ENCODE results near the gene SYCP2L.

SYCP2L gene

DNA sequence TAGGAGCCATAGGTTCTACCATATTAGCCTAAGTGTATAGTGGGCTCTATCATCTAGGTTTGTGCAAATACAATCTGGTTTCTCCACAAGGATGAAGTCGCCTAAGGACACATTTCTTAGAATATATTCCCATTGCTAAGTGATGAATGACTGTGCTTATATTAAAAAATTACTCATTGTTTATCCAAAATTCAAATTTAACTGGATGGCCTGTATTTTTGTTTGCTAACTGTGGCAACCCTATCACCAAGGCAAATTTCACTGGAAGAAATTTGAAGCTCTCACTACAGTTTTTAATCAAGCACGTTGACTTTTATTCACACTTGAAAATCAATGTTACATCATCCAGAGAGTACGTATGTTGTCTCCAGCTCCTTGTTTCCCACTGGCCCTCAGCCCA is 18.9 kb upstream of the SYCP2L start:
- no peak for TF ChIP-seq TAF1 (IDR thresholded peaks at IDR 0.05; ENCODE audit: borderline replicate concordance, insufficient read depth, low read length)

DNA sequence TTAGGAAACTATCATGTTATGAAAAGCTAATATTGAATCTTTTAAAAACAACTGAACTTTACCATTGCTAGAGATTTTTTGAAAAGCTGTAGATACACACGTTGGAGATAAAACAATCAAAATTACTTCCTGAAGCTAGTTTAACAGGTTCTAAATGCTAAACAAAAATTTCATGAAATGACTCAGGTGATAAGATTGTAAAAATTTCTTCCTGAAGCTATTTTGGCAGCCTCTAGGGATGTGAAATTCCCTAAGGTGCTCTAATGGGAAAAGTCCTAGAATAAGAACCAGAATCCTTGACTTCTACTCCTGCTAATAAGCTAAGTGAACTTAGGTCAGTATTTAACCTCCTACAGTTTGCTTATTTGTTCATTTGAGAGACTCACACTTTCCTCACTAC is 13.5 kb upstream of the SYCP2L start:
- TF ChIP-seq, protein P1, sequence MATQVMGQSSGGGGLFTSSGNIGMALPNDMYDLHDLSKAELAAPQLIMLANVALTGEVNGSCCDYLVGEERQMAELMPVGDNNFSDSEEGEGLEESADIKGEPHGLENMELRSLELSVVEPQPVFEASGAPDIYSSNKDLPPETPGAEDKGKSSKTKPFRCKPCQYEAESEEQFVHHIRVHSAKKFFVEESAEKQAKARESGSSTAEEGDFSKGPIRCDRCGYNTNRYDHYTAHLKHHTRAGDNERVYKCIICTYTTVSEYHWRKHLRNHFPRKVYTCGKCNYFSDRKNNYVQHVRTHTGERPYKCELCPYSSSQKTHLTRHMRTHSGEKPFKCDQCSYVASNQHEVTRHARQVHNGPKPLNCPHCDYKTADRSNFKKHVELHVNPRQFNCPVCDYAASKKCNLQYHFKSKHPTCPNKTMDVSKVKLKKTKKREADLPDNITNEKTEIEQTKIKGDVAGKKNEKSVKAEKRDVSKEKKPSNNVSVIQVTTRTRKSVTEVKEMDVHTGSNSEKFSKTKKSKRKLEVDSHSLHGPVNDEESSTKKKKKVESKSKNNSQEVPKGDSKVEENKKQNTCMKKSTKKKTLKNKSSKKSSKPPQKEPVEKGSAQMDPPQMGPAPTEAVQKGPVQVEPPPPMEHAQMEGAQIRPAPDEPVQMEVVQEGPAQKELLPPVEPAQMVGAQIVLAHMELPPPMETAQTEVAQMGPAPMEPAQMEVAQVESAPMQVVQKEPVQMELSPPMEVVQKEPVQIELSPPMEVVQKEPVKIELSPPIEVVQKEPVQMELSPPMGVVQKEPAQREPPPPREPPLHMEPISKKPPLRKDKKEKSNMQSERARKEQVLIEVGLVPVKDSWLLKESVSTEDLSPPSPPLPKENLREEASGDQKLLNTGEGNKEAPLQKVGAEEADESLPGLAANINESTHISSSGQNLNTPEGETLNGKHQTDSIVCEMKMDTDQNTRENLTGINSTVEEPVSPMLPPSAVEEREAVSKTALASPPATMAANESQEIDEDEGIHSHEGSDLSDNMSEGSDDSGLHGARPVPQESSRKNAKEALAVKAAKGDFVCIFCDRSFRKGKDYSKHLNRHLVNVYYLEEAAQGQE (IDR thresholded peaks at IDR 0.05; ENCODE audit: insufficient read depth in 1 of 2, low read depth in 2 of 2, low read length in 2 of 2), result no peak
- TF ChIP-seq SIN3A (IDR thresholded peaks at IDR 0.05; ENCODE audit: borderline replicate concordance, insufficient read depth, low read length), result no peak

DNA sequence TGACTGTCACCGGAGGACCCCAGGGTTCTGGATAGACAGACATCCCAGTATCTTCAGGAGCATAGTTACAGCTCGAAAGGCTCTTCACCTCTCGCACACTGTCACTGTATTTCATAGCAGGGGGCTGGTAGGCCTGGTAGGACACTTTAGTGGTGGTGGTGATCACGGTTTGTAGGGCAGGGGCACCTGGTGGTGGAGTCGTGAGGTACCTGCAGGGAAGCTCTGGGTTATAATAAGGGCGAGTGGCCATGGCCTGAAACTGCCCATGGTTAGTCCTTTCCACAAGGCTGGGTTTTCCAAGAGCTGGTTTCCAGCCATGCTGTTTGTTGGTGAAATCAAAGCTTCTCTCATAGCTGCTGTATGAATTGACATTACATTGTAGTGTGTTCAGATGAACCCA is 12.6 kb upstream of the SYCP2L start:
- no peak for TF ChIP-seq POLR2AphosphoS5 (IDR thresholded peaks at IDR 0.05; ENCODE audit: low read depth, low read length)
- TF ChIP-seq TAF1 (IDR thresholded peaks at IDR 0.05; ENCODE audit: borderline replicate concordance, insufficient read depth, low read length), result no peak
- TF ChIP-seq, protein P1 (IDR thresholded peaks at IDR 0.05; ENCODE audit: insufficient read depth in 1 of 2, low read depth in 2 of 2, low read length in 2 of 2), result no peak
- TF ChIP-seq SIN3A (IDR thresholded peaks at IDR 0.05; ENCODE audit: borderline replicate concordance, insufficient read depth, low read length), result no peak
- TF ChIP-seq FOXP2 (optimal IDR thresholded peaks at IDR 0.05; ENCODE audit: borderline replicate concordance, extremely low read depth, extremely low read length, insufficient read depth), result no peak

DNA sequence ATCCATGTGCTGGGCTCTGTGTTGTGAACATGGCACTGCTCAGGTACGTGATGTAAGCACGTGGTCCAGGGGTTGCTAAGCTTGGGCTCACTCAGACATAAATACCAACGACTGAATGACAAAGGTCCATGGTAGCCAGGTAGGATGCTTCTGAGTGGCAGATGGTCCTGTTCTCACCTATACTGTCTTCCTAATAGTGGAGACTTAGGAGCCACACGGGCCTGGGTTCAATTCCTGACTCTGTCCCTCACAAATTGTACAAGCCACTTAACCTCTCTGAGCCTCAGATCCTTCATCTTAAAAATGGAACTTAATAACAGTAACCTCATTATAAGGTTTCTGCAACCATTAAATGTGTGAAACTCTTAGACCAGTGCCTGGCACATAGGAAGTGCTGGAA is 11.8 kb upstream of the SYCP2L start:
- TF ChIP-seq, protein P1 (IDR thresholded peaks at IDR 0.05; ENCODE audit: insufficient read depth in 1 of 2, low read depth in 2 of 2, low read length in 2 of 2), result no peak
- TF ChIP-seq POLR2AphosphoS5 (IDR thresholded peaks at IDR 0.05; ENCODE audit: low read depth, low read length) (no peak), TAF1 (IDR thresholded peaks at IDR 0.05; ENCODE audit: borderline replicate concordance, insufficient read depth, low read length) (no peak)

DNA sequence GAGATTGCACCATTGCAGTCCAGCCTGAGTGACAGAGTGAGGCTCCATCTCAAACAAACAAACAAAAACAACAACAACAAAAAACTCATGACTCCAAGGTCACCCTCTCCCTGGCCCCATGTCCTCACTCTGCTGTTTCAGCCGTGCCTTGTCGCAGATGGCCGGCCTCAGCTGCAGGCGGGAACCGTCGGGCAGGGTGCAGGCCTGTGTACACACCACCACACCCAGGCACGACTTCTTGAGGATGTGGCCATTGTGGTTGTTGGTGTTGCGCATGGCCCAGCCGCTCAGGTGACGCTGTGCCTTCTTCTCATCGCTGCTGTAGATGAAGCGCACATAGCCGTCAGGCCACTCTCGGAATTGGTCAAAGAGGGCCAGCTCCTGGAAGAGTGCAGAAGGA is 9.8 kb upstream of the SYCP2L start:
- TF ChIP-seq, protein P1 (IDR thresholded peaks at IDR 0.05; ENCODE audit: insufficient read depth in 1 of 2, low read depth in 2 of 2, low read length in 2 of 2), result no peak
- TF ChIP-seq SIN3A (IDR thresholded peaks at IDR 0.05; ENCODE audit: borderline replicate concordance, insufficient read depth, low read length) (no peak), POLR2AphosphoS5 (IDR thresholded peaks at IDR 0.05; ENCODE audit: low read depth, low read length) (no peak), TAF1 (IDR thresholded peaks at IDR 0.05; ENCODE audit: borderline replicate concordance, insufficient read depth, low read length) (no peak), FOXP2 (optimal IDR thresholded peaks at IDR 0.05; ENCODE audit: borderline replicate concordance, extremely low read depth, extremely low read length, insufficient read depth) (no peak)

DNA sequence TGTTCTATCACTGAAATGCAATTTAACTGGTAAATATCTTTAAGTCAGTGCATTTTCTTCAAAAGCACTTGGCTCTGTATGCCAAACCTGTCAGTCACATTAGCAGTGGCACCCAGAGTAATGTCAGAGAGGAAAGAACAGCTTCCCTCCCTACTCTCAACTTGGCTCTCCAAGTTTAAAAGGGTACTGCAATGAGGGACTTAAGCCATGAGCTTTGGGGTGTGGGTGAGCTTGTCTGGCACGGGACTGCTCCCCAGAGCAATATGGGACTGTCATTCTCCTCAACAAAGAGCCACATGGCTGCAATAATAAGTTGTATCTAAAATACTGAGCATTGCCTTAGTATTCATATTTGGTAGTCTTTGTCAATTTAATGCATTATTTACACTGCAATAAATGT is 9.0 kb upstream of the SYCP2L start:
- TF ChIP-seq, protein P1 (IDR thresholded peaks at IDR 0.05; ENCODE audit: insufficient read depth in 1 of 2, low read depth in 2 of 2, low read length in 2 of 2), result no peak
- TF ChIP-seq TAF1 (IDR thresholded peaks at IDR 0.05; ENCODE audit: borderline replicate concordance, insufficient read depth, low read length) (no peak), POLR2AphosphoS5 (IDR thresholded peaks at IDR 0.05; ENCODE audit: low read depth, low read length) (no peak), SIN3A (IDR thresholded peaks at IDR 0.05; ENCODE audit: borderline replicate concordance, insufficient read depth, low read length) (no peak), FOXP2 (optimal IDR thresholded peaks at IDR 0.05; ENCODE audit: borderline replicate concordance, extremely low read depth, extremely low read length, insufficient read depth) (no peak)

All from PFSK-1 (cell line).